ENCODE measurements around the gene PTPRG. TPM values are rescaled to one million over a fixed set of nuclear protein-coding genes. Genes with fewer than 3 reads are reported as not detected.

Gene PTPRG
- total RNA-seq, 1 experiment from 2014 or later, result 0.73 TPM

DNA sequence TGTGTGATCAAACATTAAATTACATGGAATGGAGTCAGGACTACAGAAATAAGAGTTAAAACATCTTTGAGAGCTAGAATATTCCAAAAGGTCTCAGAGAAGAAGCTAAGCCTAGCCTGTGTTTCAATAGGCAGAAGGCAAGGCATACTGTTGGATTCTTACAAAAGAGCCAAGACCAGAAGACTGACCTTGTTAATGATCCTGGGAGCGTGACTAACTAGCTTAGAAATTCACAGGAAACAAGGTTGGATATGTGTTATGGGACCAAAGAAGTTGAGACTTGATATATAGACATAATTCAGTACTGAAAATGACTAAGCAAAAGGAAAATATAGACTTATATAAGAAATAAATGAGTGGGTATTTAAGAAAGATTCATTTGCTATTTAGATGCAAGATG, 761.9 kb downstream of the PTPRG start:
- Histone ChIP-seq H3K79me2 (ENCODE audit: low read length) (no peaks in the 10 kb centered on the region), H3K27me3 (ENCODE audit: low read length) (no peaks in the 10 kb centered on the region), H3K9me3 (ENCODE audit: low read length) (no peaks in the 10 kb centered on the region), H2AFZ (ENCODE audit: low read length) (no peak overlapping the region), H3K4me1 (ENCODE audit: insufficient read depth, low read length) (no peaks in the 10 kb centered on the region), H3K36me3 (ENCODE audit: low read depth, low read length) (no peaks in the 10 kb centered on the region), H3K27ac (ENCODE audit: low read length) (no peak overlapping the region), H3K4me2 (ENCODE audit: low read length) (no peak overlapping the region), H4K20me1 (ENCODE audit: low read length) (no peaks in the 10 kb centered on the region), H3K9me2 (replicated peaks; ENCODE audit: low read length) (no peaks in the 10 kb centered on the region), H3F3A (ENCODE audit: low read length, unreplicated experiment) (no peaks in the 10 kb centered on the region), H3K4me3 (ENCODE audit: low read length) (no peak overlapping the region), H3K9ac (ENCODE audit: low read length) (no peak overlapping the region)
- ATAC-seq (no peak), DNase-seq (no peak)
- ChIA-PET CTCF (no interaction called here), POLR2A (ENCODE audit: unreplicated experiment) (no interaction called here)
- intact Hi-C loops (cut with micrococcal nuclease), result no loop called here
- TF ChIP-seq EZH2 (IDR thresholded peaks at IDR 0.05; ENCODE audit: low read length, unreplicated experiment) (no peak), EZH2phosphoT487 (IDR thresholded peaks at IDR 0.05; ENCODE audit: borderline replicate concordance, low read length) (no peak)
- TF ChIP-seq, protein P1, sequence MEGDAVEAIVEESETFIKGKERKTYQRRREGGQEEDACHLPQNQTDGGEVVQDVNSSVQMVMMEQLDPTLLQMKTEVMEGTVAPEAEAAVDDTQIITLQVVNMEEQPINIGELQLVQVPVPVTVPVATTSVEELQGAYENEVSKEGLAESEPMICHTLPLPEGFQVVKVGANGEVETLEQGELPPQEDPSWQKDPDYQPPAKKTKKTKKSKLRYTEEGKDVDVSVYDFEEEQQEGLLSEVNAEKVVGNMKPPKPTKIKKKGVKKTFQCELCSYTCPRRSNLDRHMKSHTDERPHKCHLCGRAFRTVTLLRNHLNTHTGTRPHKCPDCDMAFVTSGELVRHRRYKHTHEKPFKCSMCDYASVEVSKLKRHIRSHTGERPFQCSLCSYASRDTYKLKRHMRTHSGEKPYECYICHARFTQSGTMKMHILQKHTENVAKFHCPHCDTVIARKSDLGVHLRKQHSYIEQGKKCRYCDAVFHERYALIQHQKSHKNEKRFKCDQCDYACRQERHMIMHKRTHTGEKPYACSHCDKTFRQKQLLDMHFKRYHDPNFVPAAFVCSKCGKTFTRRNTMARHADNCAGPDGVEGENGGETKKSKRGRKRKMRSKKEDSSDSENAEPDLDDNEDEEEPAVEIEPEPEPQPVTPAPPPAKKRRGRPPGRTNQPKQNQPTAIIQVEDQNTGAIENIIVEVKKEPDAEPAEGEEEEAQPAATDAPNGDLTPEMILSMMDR (conservative IDR thresholded peaks at IDR 0.05; ENCODE audit: low read depth, low read length), result no peak
- no TSS peak for BruUV-seq (replicated peaks)

GRCh38 chr3:62325896-62326295, 764.5 kb downstream of the PTPRG start:
- H3K4me3 ChIP-seq (ENCODE audit: low read length), result no peak overlapping the region
- H3K4me2 ChIP-seq (ENCODE audit: low read length), result no peak overlapping the region
- no peak overlapping the region for H2AFZ ChIP-seq (ENCODE audit: low read length)
- no peaks in the 10 kb centered on the region for H3K9me3 ChIP-seq (ENCODE audit: low read length)
- no peaks in the 10 kb centered on the region for H3K36me3 ChIP-seq (ENCODE audit: low read depth, low read length)
- peak; percentile 97 for ATAC-seq
- no peaks in the 10 kb centered on the region for H3K27me3 ChIP-seq (ENCODE audit: low read length)
- TF ChIP-seq EZH2 (IDR thresholded peaks at IDR 0.05; ENCODE audit: low read length, unreplicated experiment) (no peak), EZH2phosphoT487 (IDR thresholded peaks at IDR 0.05; ENCODE audit: borderline replicate concordance, low read length) (no peak)
- TF ChIP-seq, protein P1 (conservative IDR thresholded peaks at IDR 0.05; ENCODE audit: low read depth, low read length), result no peak
- H3K4me1 ChIP-seq (ENCODE audit: insufficient read depth, low read length), result no peaks in the 10 kb centered on the region
- no peak overlapping the region for H3K27ac ChIP-seq (ENCODE audit: low read length)
- H3F3A ChIP-seq (ENCODE audit: low read length, unreplicated experiment), result no peaks in the 10 kb centered on the region
- no TSS peak for BruUV-seq (replicated peaks)
- H3K9ac ChIP-seq (ENCODE audit: low read length), result no peak overlapping the region
- no peaks in the 10 kb centered on the region for H3K9me2 ChIP-seq (replicated peaks; ENCODE audit: low read length)
- DNase-seq, result peak; percentile 39
- H4K20me1 ChIP-seq (ENCODE audit: low read length), result no peaks in the 10 kb centered on the region
- POLR2A ChIA-PET (ENCODE audit: unreplicated experiment), result no interaction called here
- intact Hi-C loops (cut with micrococcal nuclease), result no loop called here
- no peaks in the 10 kb centered on the region for H3K79me2 ChIP-seq (ENCODE audit: low read length)
- CTCF ChIA-PET, result interaction anchor here (0.6 to 0.7 kb wide), 2 partner anchors 9 to 210 kb away, joined by 3 to 7 read pairs; no protein-coding TSS in a partner anchor

GRCh38 chr3:62329971-62330370, 768.6 kb downstream of the PTPRG start:
- no peak overlapping the region for H3K9ac ChIP-seq (ENCODE audit: low read length)
- no peaks in the 10 kb centered on the region for H3F3A ChIP-seq (ENCODE audit: low read length, unreplicated experiment)
- H3K27me3 ChIP-seq (ENCODE audit: low read length), result no peaks in the 10 kb centered on the region
- intact Hi-C loops (cut with micrococcal nuclease), result no loop called here
- POLR2A ChIA-PET (ENCODE audit: unreplicated experiment), result no interaction called here
- H3K27ac ChIP-seq (ENCODE audit: low read length), result no peak overlapping the region
- H3K9me2 ChIP-seq (replicated peaks; ENCODE audit: low read length), result no peaks in the 10 kb centered on the region
- H3K79me2 ChIP-seq (ENCODE audit: low read length), result no peaks in the 10 kb centered on the region
- no peaks in the 10 kb centered on the region for H3K9me3 ChIP-seq (ENCODE audit: low read length)
- H3K36me3 ChIP-seq (ENCODE audit: low read depth, low read length), result no peaks in the 10 kb centered on the region
- H3K4me3 ChIP-seq (ENCODE audit: low read length), result no peak overlapping the region
- no peak overlapping the region for H3K4me2 ChIP-seq (ENCODE audit: low read length)
- ATAC-seq (no peak), DNase-seq (no peak)
- H4K20me1 ChIP-seq (ENCODE audit: low read length), result no peaks in the 10 kb centered on the region
- H3K4me1 ChIP-seq (ENCODE audit: insufficient read depth, low read length), result no peaks in the 10 kb centered on the region
- CTCF ChIA-PET, result no interaction called here
- TF ChIP-seq EZH2 (IDR thresholded peaks at IDR 0.05; ENCODE audit: low read length, unreplicated experiment) (no peak), EZH2phosphoT487 (IDR thresholded peaks at IDR 0.05; ENCODE audit: borderline replicate concordance, low read length) (no peak)
- TF ChIP-seq, protein P1 (conservative IDR thresholded peaks at IDR 0.05; ENCODE audit: low read depth, low read length), result no peak
- BruUV-seq (replicated peaks), result no TSS peak
- no peak overlapping the region for H2AFZ ChIP-seq (ENCODE audit: low read length)

All from PC-3 (cell line).